K562 (cell line): ENCODE data around the gene MGA. TPM values are rescaled to one million over a fixed set of nuclear protein-coding genes. Genes with fewer than 3 reads are reported as not detected.
A peak's percentile ranks its signal among the peaks of the same experiment; 100 is the strongest.

Source experiments
- ATAC-seq: fragments of 200-7000 bp; cut with Tn5 transposase; 3 replicates; pipeline ENCODE4 v1.9.1; 2020; ENCODE audit warnings: moderate library complexity
- BruUV-seq: library from RNA; stranded (reverse); fragments of 400-500 nt; replicated peaks from 2 replicates; lab custom pipeline; 2021; lab: Mats Ljungman, UMichigan
- CTCF ChIA-PET: fragments of 300-600 bp; formaldehyde crosslinking; extraction: SDS; loops from one replicate; lab custom pipeline; 2021; ENCODE audit warnings: low intra/inter-chr PET ratio; lab: Yijun Ruan, JAX
- POLR2A ChIA-PET: fragments of 300-600, 350-650 bp; sonication (Branson Sonifier 250); formaldehyde crosslinking; extraction: SDS; loops from one replicate; lab custom pipeline; 2021; ENCODE audit warnings: antibody characterized with exemption, inconsistent platforms; lab: Yijun Ruan, JAX
- DNase-seq, 4 experiments: peaks; one replicate each; pipeline versions ENCODE4 v3.0.0 to v3.0.0-alpha.2; 2011 to 2018; ENCODE audit warnings: low spot score in 3 of 4, mixed read lengths in 3 of 4; ENCODE audit errors: extremely low read depth in 1 of 4
- FAIRE-seq: peaks from 2 replicates; lab custom pipeline; 2011; peaks lifted over from hg19 to GRCh38; lab: Jason Lieb, UNC
- H2AFZ ChIP-seq: 2 replicates; pipeline ENCODE4 v1.6.0; 2011; ENCODE audit warnings: low read depth, low read length, control low read depth, inconsistent platforms
- H3K27ac ChIP-seq: fragments of 200-600 bp; 3 replicates; pipeline ENCODE4 v1.8.0; 2011; ENCODE audit warnings: low read depth, mild to moderate bottlenecking, control low read depth, inconsistent platforms, low read length, moderate library complexity, mixed read lengths; ENCODE audit errors: extremely low read depth
- H3K27me3 ChIP-seq, 2 experiments: fragments of 300-600 bp in 1 of 2; 2 replicates in 1 of 2; 3 replicates in 1 of 2; pipeline versions ENCODE4 v1.6.0 to v1.8.0; 2011; ENCODE audit warnings: inconsistent platforms in 2 of 2, low read length in 2 of 2, mild to moderate bottlenecking in 1 of 2, mixed read lengths in 1 of 2, moderate library complexity in 1 of 2; ENCODE audit not compliant: control insufficient read depth in 2 of 2, insufficient read depth in 2 of 2
- H3K36me3 ChIP-seq: fragments of 300-600 bp; 3 replicates; pipeline ENCODE4 v1.8.0; 2011; ENCODE audit warnings: mild to moderate bottlenecking, low read length, inconsistent platforms; ENCODE audit not compliant: control insufficient read depth, insufficient read depth
- H3K4me1 ChIP-seq, 2 experiments: fragments of 200-600 bp in 1 of 2; replicated peaks in 1 of 2; 2 replicates in 1 of 2; 3 replicates in 1 of 2; pipeline versions ENCODE4 v1.5.1 to v1.8.0; 2011; ENCODE audit warnings: inconsistent platforms in 2 of 2, low read length in 2 of 2, mild to moderate bottlenecking in 1 of 2, mixed read lengths in 1 of 2, moderate library complexity in 1 of 2; ENCODE audit not compliant: control insufficient read depth in 2 of 2, insufficient read depth in 2 of 2
- H3K4me2 ChIP-seq: 2 replicates; pipeline ENCODE4 v1.6.1; 2011; ENCODE audit warnings: low read length, control low read depth, inconsistent platforms, mixed read lengths; ENCODE audit not compliant: insufficient read depth
- H3K4me3 ChIP-seq: fragments of 200-600 bp; sonication (generic), shearing (Covaris generic); 2 replicates; pipeline ENCODE4 v1.5.1; 2016; ENCODE audit warnings: control low read depth, inconsistent platforms
- H3K79me2 ChIP-seq: fragments of 200-600 bp; 3 replicates; pipeline ENCODE4 v1.8.0; 2011; ENCODE audit warnings: low read length, inconsistent platforms; ENCODE audit not compliant: control insufficient read depth, insufficient read depth
- H3K9ac ChIP-seq, 2 experiments: 2 replicates each; pipeline versions ENCODE4 v1.6.0 to v1.6.1; 2011; ENCODE audit warnings: low read depth in 2 of 2, low read length in 2 of 2, control low read depth in 1 of 2, inconsistent platforms in 1 of 2, mild to moderate bottlenecking in 1 of 2, mixed read lengths in 1 of 2; ENCODE audit not compliant: insufficient read depth in 1 of 2
- H3K9me1 ChIP-seq: one replicate; pipeline ENCODE4 v1.6.0; 2011; ENCODE audit warnings: inconsistent platforms, mild to moderate bottlenecking, low read length, moderate library complexity; ENCODE audit not compliant: control insufficient read depth, insufficient read depth
- H3K9me3 ChIP-seq: replicated peaks from 2 replicates; pipeline ENCODE4 v1.5.1; 2011; ENCODE audit warnings: low read depth, low read length, inconsistent platforms; ENCODE audit not compliant: control insufficient read depth, insufficient read depth
- H4K20me1 ChIP-seq: replicated peaks from 2 replicates; pipeline ENCODE4 v1.6.1; 2011; ENCODE audit warnings: low read length, inconsistent platforms, mixed read lengths; ENCODE audit not compliant: control insufficient read depth, insufficient read depth
- C11orf30 ChIP-seq: fragments of 450-650 bp; IDR thresholded peaks from 2 replicates; pipeline ENCODE4 v1.6.1; 2016; ENCODE audit warnings: low read depth, mild to moderate bottlenecking
- MED1 ChIP-seq: sonication (generic); formaldehyde crosslinking; IDR thresholded peaks from 2 replicates; pipeline ENCODE4 v1.8.1; 2023; ENCODE audit warnings: missing genetic modification reagents, borderline replicate concordance
- ZNF316 ChIP-seq: fragments of 450-650 bp; IDR thresholded peaks from 2 replicates; pipeline ENCODE4 v1.6.1; 2016
- WGBS: fragments of 100-300 bp; shearing (Covaris generic); methylation state at CpG from one replicate; pipeline ENCODE4 v1.1.6; 2016; ENCODE audit warnings: low coverage, mixed read lengths; ENCODE audit not compliant: insufficient coverage; ENCODE audit errors: missing lambda C conversion rate; 5-methylcytosine and 5-hydroxymethylcytosine counted together
- in situ Hi-C: fragments of 300-500 bp; cut with MboI; formaldehyde crosslinking; loops from 4 replicates; pipeline ENCODE4 v1.15.0; 2018; ENCODE audit warnings: inconsistent platforms, mixed read lengths
- intact Hi-C: fragments of 100-400 bp; cut with micrococcal nuclease; formaldehyde crosslinking; loops from 2 replicates; pipeline ENCODE4 v1.14.2; 2022
- polyA plus RNA-seq, 8 experiments: library from polyadenylated mRNA; depleted of rRNA in 4 of 8; stranded (reverse) in 5 of 8; unstranded in 3 of 8; fragments of >200 nt; fragmentation: Nextera tagmentation in 2 of 8; fragmentation: Illumina TruSeq in 1 of 8; extraction: Ambion mirVana in 2 of 8; extraction: Trizol in 1 of 8; gene quantifications; 2 replicates each; pipeline versions ENCODE4 v1.2.1 to v1.2.3, GENCODE V29; 2011 to 2014; ENCODE audit warnings: inconsistent platforms in 1 of 8, missing spikeins in 1 of 8
- total RNA-seq, 7 experiments: library from RNA; depleted of rRNA in 6 of 7; stranded (reverse); fragments of >200 nt in 6 of 7; fragmentation: Illumina TruSeq in 2 of 7; extraction: Trizol in 2 of 7; gene quantifications; 2 replicates each; pipeline versions ENCODE4 v1.2.1 to v1.2.3, GENCODE V29; 2011 to 2021; ENCODE audit warnings: low replicate concordance in 1 of 7
- TF ChIP-seq, protein P1 (sequence below): fragments of 250-450 bp; sonication (Bioruptor Pico); IDR thresholded peaks from 2 replicates; pipeline ENCODE4 v1.4.0; 2020

The MGA gene
- total and polyA plus RNA-seq, 9 of the 15 experiments (the other 6 are each of a cell fraction or from before 2014, with no cell fraction given), result 4.7 to 56.1 (median 21.1) TPM

DNA sequence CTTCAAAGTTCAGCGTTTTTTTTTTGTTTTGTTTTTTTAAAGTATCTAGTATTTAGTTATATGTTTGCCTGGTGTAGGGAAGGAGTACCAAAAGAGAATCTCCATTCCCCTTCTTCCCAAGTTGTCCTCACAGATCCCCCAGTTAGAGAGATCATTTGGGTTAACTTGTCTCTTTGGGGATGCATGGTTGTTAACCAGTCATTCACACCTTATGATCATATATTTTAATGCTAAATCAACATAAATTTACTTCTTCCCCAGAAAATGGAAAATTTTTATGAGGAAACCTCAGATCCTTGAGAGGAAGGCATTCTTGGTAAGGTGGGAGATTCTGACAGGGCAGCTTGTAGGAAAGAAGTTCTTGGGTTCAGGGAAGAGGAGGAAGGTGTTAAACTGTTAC lies 1.5 kb upstream of the MGA start:
- H3K27me3 ChIP-seq, result no peaks in the 10 kb centered on the region
- no peak for FAIRE-seq
- ChIA-PET POLR2A (no interaction called here), CTCF (no interaction called here)
- ATAC-seq, result no peak
- H3K9me1 ChIP-seq, result no peaks in the 10 kb centered on the region
- 29% methylated on average over 1 of the region's 1 CpG for WGBS
- no peaks in the 10 kb centered on the region; the same call in 1 of the 2 replicates for H3K9me3 ChIP-seq
- in situ Hi-C loops, result no loop called here
- H2AFZ ChIP-seq, result peak overlapping the region; percentile 96
- H3K4me1 ChIP-seq, result peaks cover 15 to 26% of the 10 kb centered on the region in 2 experiments
- no peak overlapping the region for H3K4me2 ChIP-seq
- 0 out of 3 replicates have a peak overlapping the region, but pooled peaks have one; percentile 1 for H3K27ac ChIP-seq
- no peaks in the 10 kb centered on the region for H3K36me3 ChIP-seq
- BruUV-seq, result no TSS peak
- no peak overlapping the region for H3K4me3 ChIP-seq
- H3K79me2 ChIP-seq, result peaks cover 31% of the 10 kb centered on the region
- H3K9ac ChIP-seq, result no peak overlapping the region; a peak in 1 of 4 replicates
- TF ChIP-seq MED1 (CRISPR knock-in tag) (no peak), ZNF316 (peak; percentile 73; the same call in 1 of the 2 replicates), C11orf30 (peak; percentile 27; the same call in 1 of the 2 replicates)
- TF ChIP-seq, protein P1, sequence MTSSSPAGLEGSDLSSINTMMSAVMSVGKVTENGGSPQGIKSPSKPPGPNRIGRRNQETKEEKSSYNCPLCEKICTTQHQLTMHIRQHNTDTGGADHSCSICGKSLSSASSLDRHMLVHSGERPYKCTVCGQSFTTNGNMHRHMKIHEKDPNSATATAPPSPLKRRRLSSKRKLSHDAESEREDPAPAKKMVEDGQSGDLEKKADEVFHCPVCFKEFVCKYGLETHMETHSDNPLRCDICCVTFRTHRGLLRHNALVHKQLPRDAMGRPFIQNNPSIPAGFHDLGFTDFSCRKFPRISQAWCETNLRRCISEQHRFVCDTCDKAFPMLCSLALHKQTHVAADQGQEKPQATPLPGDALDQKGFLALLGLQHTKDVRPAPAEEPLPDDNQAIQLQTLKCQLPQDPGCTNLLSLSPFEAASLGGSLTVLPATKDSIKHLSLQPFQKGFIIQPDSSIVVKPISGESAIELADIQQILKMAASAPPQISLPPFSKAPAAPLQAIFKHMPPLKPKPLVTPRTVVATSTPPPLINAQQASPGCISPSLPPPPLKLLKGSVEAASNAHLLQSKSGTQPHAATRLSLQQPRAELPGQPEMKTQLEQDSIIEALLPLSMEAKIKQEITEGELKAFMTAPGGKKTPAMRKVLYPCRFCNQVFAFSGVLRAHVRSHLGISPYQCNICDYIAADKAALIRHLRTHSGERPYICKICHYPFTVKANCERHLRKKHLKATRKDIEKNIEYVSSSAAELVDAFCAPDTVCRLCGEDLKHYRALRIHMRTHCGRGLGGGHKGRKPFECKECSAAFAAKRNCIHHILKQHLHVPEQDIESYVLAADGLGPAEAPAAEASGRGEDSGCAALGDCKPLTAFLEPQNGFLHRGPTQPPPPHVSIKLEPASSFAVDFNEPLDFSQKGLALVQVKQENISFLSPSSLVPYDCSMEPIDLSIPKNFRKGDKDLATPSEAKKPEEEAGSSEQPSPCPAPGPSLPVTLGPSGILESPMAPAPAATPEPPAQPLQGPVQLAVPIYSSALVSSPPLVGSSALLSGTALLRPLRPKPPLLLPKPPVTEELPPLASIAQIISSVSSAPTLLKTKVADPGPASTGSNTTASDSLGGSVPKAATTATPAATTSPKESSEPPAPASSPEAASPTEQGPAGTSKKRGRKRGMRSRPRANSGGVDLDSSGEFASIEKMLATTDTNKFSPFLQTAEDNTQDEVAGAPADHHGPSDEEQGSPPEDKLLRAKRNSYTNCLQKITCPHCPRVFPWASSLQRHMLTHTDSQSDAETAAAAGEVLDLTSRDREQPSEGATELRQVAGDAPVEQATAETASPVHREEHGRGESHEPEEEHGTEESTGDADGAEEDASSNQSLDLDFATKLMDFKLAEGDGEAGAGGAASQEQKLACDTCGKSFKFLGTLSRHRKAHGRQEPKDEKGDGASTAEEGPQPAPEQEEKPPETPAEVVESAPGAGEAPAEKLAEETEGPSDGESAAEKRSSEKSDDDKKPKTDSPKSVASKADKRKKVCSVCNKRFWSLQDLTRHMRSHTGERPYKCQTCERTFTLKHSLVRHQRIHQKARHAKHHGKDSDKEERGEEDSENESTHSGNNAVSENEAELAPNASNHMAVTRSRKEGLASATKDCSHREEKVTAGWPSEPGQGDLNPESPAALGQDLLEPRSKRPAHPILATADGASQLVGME (CRISPR knock-in tag), result no peak
- intact Hi-C loops, result no loop called here
- DNase-seq, result no peak
- no peaks in the 10 kb centered on the region; the same call in 1 of the 2 replicates for H4K20me1 ChIP-seq
